Measurements from ENCODE around the gene KCNC4.

DNA sequence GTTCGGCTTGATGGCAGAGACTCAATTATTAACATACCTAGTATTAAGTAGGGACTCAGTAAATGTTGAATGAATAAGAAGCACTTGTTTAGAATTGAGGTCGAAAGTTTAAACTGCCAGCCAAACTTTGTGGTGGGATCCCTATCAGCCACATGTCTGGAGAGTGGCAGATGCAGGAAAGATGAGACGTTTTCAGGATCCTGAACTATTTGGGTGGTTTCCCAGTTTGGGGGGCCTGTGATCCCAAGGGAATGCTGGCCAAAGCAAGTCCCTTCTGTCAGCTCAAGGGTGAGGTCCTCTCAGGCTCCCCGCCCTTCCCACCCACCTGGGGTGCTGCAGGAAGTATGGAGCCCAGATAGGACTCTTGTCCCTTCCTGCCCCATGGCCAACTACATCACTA is 38.6 kb downstream of the KCNC4 start:
- TF ChIP-seq CTCF (IDR thresholded peaks at IDR 0.05), result no peak
- no peak for TF ChIP-seq POLR2A (IDR thresholded peaks at IDR 0.05)
